K562 (cell line): Measurements from ENCODE around the gene LIPT1. TPM values are rescaled to one million over a fixed set of nuclear protein-coding genes. Genes with fewer than 3 reads are reported as not detected.
"Not testable (repeated sequence)": the region's sequence is repeated elsewhere in the genome, so short reads cannot be mapped to it uniquely, and the experiment has no call there.

Experiments used
- ATAC-seq: fragments of 200-7000 bp; cut with Tn5 transposase; 3 replicates; pipeline ENCODE4 v1.9.1; 2020; ENCODE audit warnings: moderate library complexity
- BruUV-seq: library from RNA; stranded (reverse); fragments of 400-500 nt; replicated peaks from 2 replicates; lab custom pipeline; 2021; lab: Mats Ljungman, UMichigan
- CTCF ChIA-PET: fragments of 300-600 bp; formaldehyde crosslinking; extraction: SDS; loops from one replicate; lab custom pipeline; 2021; ENCODE audit warnings: low intra/inter-chr PET ratio; lab: Yijun Ruan, JAX
- POLR2A ChIA-PET: fragments of 300-600, 350-650 bp; sonication (Branson Sonifier 250); formaldehyde crosslinking; extraction: SDS; loops from one replicate; lab custom pipeline; 2021; ENCODE audit warnings: antibody characterized with exemption, inconsistent platforms; lab: Yijun Ruan, JAX
- DNase-seq, 4 experiments: peaks; one replicate each; pipeline versions ENCODE4 v3.0.0 to v3.0.0-alpha.2; 2011 to 2018; ENCODE audit warnings: low spot score in 3 of 4, mixed read lengths in 3 of 4; ENCODE audit errors: extremely low read depth in 1 of 4
- FAIRE-seq: peaks from 2 replicates; lab custom pipeline; 2011; peaks lifted over from hg19 to GRCh38; lab: Jason Lieb, UNC
- H2AFZ ChIP-seq: 2 replicates; pipeline ENCODE4 v1.6.0; 2011; ENCODE audit warnings: low read depth, low read length, control low read depth, inconsistent platforms
- H3K27ac ChIP-seq: fragments of 200-600 bp; 3 replicates; pipeline ENCODE4 v1.8.0; 2011; ENCODE audit warnings: low read depth, mild to moderate bottlenecking, control low read depth, inconsistent platforms, low read length, moderate library complexity, mixed read lengths; ENCODE audit errors: extremely low read depth
- H3K27me3 ChIP-seq, 2 experiments: fragments of 300-600 bp in 1 of 2; 2 replicates in 1 of 2; 3 replicates in 1 of 2; pipeline versions ENCODE4 v1.6.0 to v1.8.0; 2011; ENCODE audit warnings: inconsistent platforms in 2 of 2, low read length in 2 of 2, mild to moderate bottlenecking in 1 of 2, mixed read lengths in 1 of 2, moderate library complexity in 1 of 2; ENCODE audit not compliant: control insufficient read depth in 2 of 2, insufficient read depth in 2 of 2
- H3K36me3 ChIP-seq: fragments of 300-600 bp; 3 replicates; pipeline ENCODE4 v1.8.0; 2011; ENCODE audit warnings: mild to moderate bottlenecking, low read length, inconsistent platforms; ENCODE audit not compliant: control insufficient read depth, insufficient read depth
- H3K4me1 ChIP-seq, 2 experiments: fragments of 200-600 bp in 1 of 2; replicated peaks in 1 of 2; 2 replicates in 1 of 2; 3 replicates in 1 of 2; pipeline versions ENCODE4 v1.5.1 to v1.8.0; 2011; ENCODE audit warnings: inconsistent platforms in 2 of 2, low read length in 2 of 2, mild to moderate bottlenecking in 1 of 2, mixed read lengths in 1 of 2, moderate library complexity in 1 of 2; ENCODE audit not compliant: control insufficient read depth in 2 of 2, insufficient read depth in 2 of 2
- H3K4me2 ChIP-seq: 2 replicates; pipeline ENCODE4 v1.6.1; 2011; ENCODE audit warnings: low read length, control low read depth, inconsistent platforms, mixed read lengths; ENCODE audit not compliant: insufficient read depth
- H3K4me3 ChIP-seq: fragments of 200-600 bp; sonication (generic), shearing (Covaris generic); 2 replicates; pipeline ENCODE4 v1.5.1; 2016; ENCODE audit warnings: control low read depth, inconsistent platforms
- H3K79me2 ChIP-seq: fragments of 200-600 bp; 3 replicates; pipeline ENCODE4 v1.8.0; 2011; ENCODE audit warnings: low read length, inconsistent platforms; ENCODE audit not compliant: control insufficient read depth, insufficient read depth
- H3K9ac ChIP-seq, 2 experiments: 2 replicates each; pipeline versions ENCODE4 v1.6.0 to v1.6.1; 2011; ENCODE audit warnings: low read depth in 2 of 2, low read length in 2 of 2, control low read depth in 1 of 2, inconsistent platforms in 1 of 2, mild to moderate bottlenecking in 1 of 2, mixed read lengths in 1 of 2; ENCODE audit not compliant: insufficient read depth in 1 of 2
- H3K9me1 ChIP-seq: one replicate; pipeline ENCODE4 v1.6.0; 2011; ENCODE audit warnings: inconsistent platforms, mild to moderate bottlenecking, low read length, moderate library complexity; ENCODE audit not compliant: control insufficient read depth, insufficient read depth
- H3K9me3 ChIP-seq: replicated peaks from 2 replicates; pipeline ENCODE4 v1.5.1; 2011; ENCODE audit warnings: low read depth, low read length, inconsistent platforms; ENCODE audit not compliant: control insufficient read depth, insufficient read depth
- H4K20me1 ChIP-seq: replicated peaks from 2 replicates; pipeline ENCODE4 v1.6.1; 2011; ENCODE audit warnings: low read length, inconsistent platforms, mixed read lengths; ENCODE audit not compliant: control insufficient read depth, insufficient read depth
- ARID1B ChIP-seq: fragments of 450-650 bp; IDR thresholded peaks from 2 replicates; pipeline ENCODE4 v1.6.1; 2016; ENCODE audit warnings: antibody characterized with exemption, mild to moderate bottlenecking, inconsistent platforms
- CBFA2T2 ChIP-seq: fragments of 450-650 bp; conservative IDR thresholded peaks from 2 replicates; pipeline ENCODE4 v1.6.1; 2017; ENCODE audit warnings: mild to moderate bottlenecking
- CBFA2T3 ChIP-seq: fragments of 450-650 bp; IDR thresholded peaks from 2 replicates; pipeline ENCODE4 v1.6.1; 2017
- MTA2 ChIP-seq: fragments of 450-650 bp; IDR thresholded peaks from 2 replicates; pipeline ENCODE4 v1.6.1; 2016; ENCODE audit warnings: low read depth
- NCOR1 ChIP-seq: fragments of 450-650 bp; IDR thresholded peaks from 2 replicates; pipeline ENCODE4 v1.6.1; 2016; ENCODE audit warnings: mild to moderate bottlenecking, moderate library complexity
- NFIC ChIP-seq: fragments of 450-650 bp; IDR thresholded peaks from 2 replicates; pipeline ENCODE4 v1.6.1; 2017; ENCODE audit warnings: mild to moderate bottlenecking, inconsistent platforms
- TAL1 ChIP-seq: fragments of 450-650 bp; IDR thresholded peaks from 2 replicates; pipeline ENCODE4 v1.6.1; 2016; ENCODE audit warnings: mild to moderate bottlenecking
- TCF3 ChIP-seq: sonication (generic); formaldehyde crosslinking; IDR thresholded peaks from 2 replicates; pipeline ENCODE4 v1.4.0; 2020; ENCODE audit warnings: mild to moderate bottlenecking, missing genetic modification reagents
- TEAD4 ChIP-seq, 2 experiments: sonication (generic) in 1 of 2; formaldehyde crosslinking in 1 of 2; IDR thresholded peaks; 2 replicates each; pipeline versions ENCODE4 v1.6.1 to v1.8.0; 2012 to 2022; ENCODE audit warnings: borderline replicate concordance in 1 of 2, inconsistent platforms in 1 of 2, low read length in 1 of 2, mild to moderate bottlenecking in 1 of 2, missing genetic modification reagents in 1 of 2
- TRIM24 ChIP-seq, 2 experiments: fragments of 450-650 bp; IDR thresholded peaks; 2 replicates each; pipeline ENCODE4 v1.6.1; 2016
- WGBS: fragments of 100-300 bp; shearing (Covaris generic); methylation state at CpG from one replicate; pipeline ENCODE4 v1.1.6; 2016; ENCODE audit warnings: low coverage, mixed read lengths; ENCODE audit not compliant: insufficient coverage; ENCODE audit errors: missing lambda C conversion rate; 5-methylcytosine and 5-hydroxymethylcytosine counted together
- in situ Hi-C: fragments of 300-500 bp; cut with MboI; formaldehyde crosslinking; loops from 4 replicates; pipeline ENCODE4 v1.15.0; 2018; ENCODE audit warnings: inconsistent platforms, mixed read lengths
- intact Hi-C: fragments of 100-400 bp; cut with micrococcal nuclease; formaldehyde crosslinking; loops from 2 replicates; pipeline ENCODE4 v1.14.2; 2022
- polyA plus RNA-seq, 8 experiments: library from polyadenylated mRNA; depleted of rRNA in 4 of 8; stranded (reverse) in 5 of 8; unstranded in 3 of 8; fragments of >200 nt; fragmentation: Nextera tagmentation in 2 of 8; fragmentation: Illumina TruSeq in 1 of 8; extraction: Ambion mirVana in 2 of 8; extraction: Trizol in 1 of 8; gene quantifications; 2 replicates each; pipeline versions ENCODE4 v1.2.1 to v1.2.3, GENCODE V29; 2011 to 2014; ENCODE audit warnings: inconsistent platforms in 1 of 8, missing spikeins in 1 of 8
- total RNA-seq, 7 experiments: library from RNA; depleted of rRNA in 6 of 7; stranded (reverse); fragments of >200 nt in 6 of 7; fragmentation: Illumina TruSeq in 2 of 7; extraction: Trizol in 2 of 7; gene quantifications; 2 replicates each; pipeline versions ENCODE4 v1.2.1 to v1.2.3, GENCODE V29; 2011 to 2021; ENCODE audit warnings: low replicate concordance in 1 of 7

Gene LIPT1
- total and polyA plus RNA-seq, 9 of the 15 experiments (the other 6 are each of a cell fraction or from before 2014, with no cell fraction given): 6.4 to 18.3 (median 11.6) TPM

DNA sequence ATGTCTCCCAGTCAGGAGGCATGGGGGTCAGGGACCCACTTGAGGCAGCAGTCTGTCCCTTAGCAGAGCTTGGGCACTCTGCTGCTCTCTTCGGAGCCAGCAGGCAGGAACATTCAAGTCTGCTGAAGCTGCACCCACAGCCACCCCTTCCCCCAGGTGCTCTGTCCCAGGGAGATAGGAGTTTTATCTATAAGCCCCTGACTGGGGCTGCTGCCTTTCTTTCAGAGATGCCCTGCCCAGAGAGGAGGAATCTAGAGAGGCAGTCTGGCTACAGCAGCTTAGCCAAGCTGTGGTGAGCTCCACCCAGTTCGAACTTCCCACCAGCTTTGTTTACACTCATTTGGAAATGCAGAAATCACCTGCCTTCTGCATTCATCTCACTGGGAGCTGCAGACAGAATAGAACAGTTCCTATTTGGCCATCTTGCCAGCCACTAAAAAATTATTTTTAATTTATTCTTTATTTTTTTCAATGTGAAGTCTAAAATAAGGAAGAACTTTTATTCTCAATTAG lies 19.7 kb upstream of the LIPT1 start:
- H2AFZ ChIP-seq; H3K9me3 ChIP-seq; CTCF ChIA-PET; H3K79me2 ChIP-seq; H3K36me3 ChIP-seq; H3K4me2 ChIP-seq; H4K20me1 ChIP-seq; in situ Hi-C loops; H3K27ac ChIP-seq; H3K9ac ChIP-seq; H3K4me1 ChIP-seq; H3K9me1 ChIP-seq; BruUV-seq; intact Hi-C loops; H3K4me3 ChIP-seq; ATAC-seq; FAIRE-seq; H3K27me3 ChIP-seq; TF ChIP-seq TEAD4 (CRISPR knock-in tag; IDR thresholded peaks at IDR 0.05; ENCODE audit: borderline replicate concordance): not testable (repeated sequence)
- peak in 1 of 4 experiments; percentile 31 for DNase-seq
- POLR2A ChIA-PET: interaction anchor here (1.4 kb wide), 1 partner anchor 37 kb away, joined by 4 read pairs; no protein-coding TSS in a partner anchor
- 4% methylated on average over 2 of the region's 2 CpGs for WGBS
- TF ChIP-seq TRIM24 (IDR thresholded peaks at IDR 0.05) (peak; percentile 30 to 50; a peak in 1 of 4 replicates), TEAD4 (IDR thresholded peaks at IDR 0.05; ENCODE audit: low read length) (peak; percentile 48), CBFA2T3 (peak; percentile 85), NFIC (peak; percentile 40; the same call in 1 of the 2 replicates), ARID1B (peak; percentile 43), NCOR1 (peak; percentile 70), MTA2 (0 out of 2 replicates have a peak, but pooled peaks have one; percentile 22), CBFA2T2 (peak; percentile 81), TCF3 (0 out of 2 replicates have a peak, but pooled peaks have one; percentile 38), TAL1 (peak; percentile 74; the same call in 1 of the 2 replicates)
